Measurements from ENCODE around the gene CDHR1. TPM values are rescaled to one million over a fixed set of nuclear protein-coding genes. Genes with fewer than 3 reads are reported as not detected.

Gene CDHR1
- total RNA-seq, 4 donors from 2014 or later, result 106 to 398 (median 143) TPM

DNA sequence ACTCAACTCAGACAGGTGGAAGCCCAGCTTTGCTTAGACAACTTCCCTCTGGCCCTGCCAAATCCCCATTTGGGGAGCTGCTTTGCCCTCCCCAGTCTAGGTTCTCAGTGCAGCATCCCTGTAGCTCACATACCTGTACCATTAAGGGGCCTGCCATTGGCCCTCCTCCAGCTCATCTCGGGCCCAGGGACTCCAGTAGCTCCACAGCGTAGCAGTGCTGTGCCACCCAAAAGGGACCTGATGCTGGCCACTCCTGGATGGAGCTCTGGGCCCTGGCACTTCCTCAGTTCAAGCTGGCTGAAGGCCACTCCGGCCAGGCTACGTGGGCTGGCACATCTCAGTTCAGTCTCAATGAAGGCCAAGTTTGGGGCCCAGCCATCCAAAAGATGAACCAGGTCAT, 39.6 kb downstream of the CDHR1 start:
- Histone ChIP-seq H3K4me3 (no peak overlapping the region), H3K27ac (no peak overlapping the region), H3K4me1 (peaks cover 4% of the 10 kb centered on the region), H3K27me3 (peaks cover 24% of the 10 kb centered on the region), H3K9me3 (no peaks in the 10 kb centered on the region), H3K36me3 (no peaks in the 10 kb centered on the region)
- WGBS, result 81% methylated on average over 4 of the region's 4 CpGs
- TF ChIP-seq CTCF (IDR thresholded peaks at IDR 0.05) (no peak), POLR2A (IDR thresholded peaks at IDR 0.05) (no peak), EP300 (IDR thresholded peaks at IDR 0.05) (no peak), POLR2AphosphoS5 (IDR thresholded peaks at IDR 0.05) (no peak)
- DNase-seq (ENCODE audit: low spot score in 2 of 2), result peak in 1 of 2 donors; percentile 55

GRCh38 chr10:84234479-84234878, 40.1 kb downstream of the CDHR1 start:
- Histone ChIP-seq H3K4me1 (peaks cover 4% of the 10 kb centered on the region), H3K4me3 (no peak overlapping the region), H3K36me3 (no peaks in the 10 kb centered on the region), H3K9me3 (no peaks in the 10 kb centered on the region), H3K27ac (no peak overlapping the region), H3K27me3 (peaks cover 24% of the 10 kb centered on the region)
- TF ChIP-seq POLR2AphosphoS5 (IDR thresholded peaks at IDR 0.05) (no peak), POLR2A (IDR thresholded peaks at IDR 0.05) (no peak), CTCF (IDR thresholded peaks at IDR 0.05) (no peak), EP300 (IDR thresholded peaks at IDR 0.05) (no peak)
- peak in 1 of 2 donors; percentile 23 for DNase-seq (ENCODE audit: low spot score in 2 of 2)
- 89% methylated on average over 4 of the region's 4 CpGs for WGBS

DNA sequence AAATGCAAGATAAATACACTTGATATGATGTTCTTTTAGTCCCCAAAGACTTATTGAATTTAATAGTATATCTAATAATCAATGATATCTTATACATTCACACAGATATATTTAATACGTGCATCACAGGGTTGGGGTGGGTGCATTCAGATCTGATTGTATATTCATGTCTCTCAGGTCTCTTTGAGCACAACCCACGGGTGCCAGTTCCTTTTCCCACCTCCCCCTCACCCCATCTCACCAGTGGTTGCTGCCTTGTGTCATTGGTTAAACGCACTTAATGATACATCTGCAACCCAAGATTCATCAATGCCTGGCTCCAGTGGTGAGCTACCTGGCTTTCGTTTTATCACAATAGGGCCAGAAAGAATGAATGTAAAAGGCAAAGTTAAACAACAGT, 40.8 kb downstream of the CDHR1 start:
- peak in 1 of 2 donors; percentile 1 for DNase-seq (ENCODE audit: low spot score in 2 of 2)
- 83% methylated on average over 4 of the region's 4 CpGs for WGBS

DNA sequence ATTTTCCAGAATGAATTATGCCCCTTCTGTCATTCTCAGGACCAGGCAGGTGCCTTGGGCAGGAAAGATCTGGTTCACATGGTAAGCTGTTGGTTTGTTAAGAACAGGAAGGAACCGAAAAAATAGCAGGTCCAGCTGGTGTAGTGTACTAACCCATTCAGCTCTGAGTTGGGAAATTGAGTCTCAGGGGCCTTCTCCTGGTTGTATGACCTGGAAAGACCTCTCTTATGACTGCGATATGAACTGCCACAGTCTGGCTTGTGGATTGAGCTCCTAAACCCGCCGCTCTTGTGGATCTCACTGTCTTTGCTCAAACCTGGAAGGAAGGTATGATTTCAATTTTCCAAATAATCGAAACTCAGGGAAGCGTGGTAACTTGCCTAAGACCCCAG, 42.5 kb downstream of the CDHR1 start:
- no peaks in the 10 kb centered on the region for H3K4me1 ChIP-seq
- H3K9me3 ChIP-seq, result no peaks in the 10 kb centered on the region
- WGBS, result 88% methylated on average over 6 of the region's 6 CpGs
- no peaks in the 10 kb centered on the region for H3K36me3 ChIP-seq
- no peak overlapping the region for H3K4me3 ChIP-seq
- TF ChIP-seq EP300 (IDR thresholded peaks at IDR 0.05), result no peak
- no peak for TF ChIP-seq POLR2AphosphoS5 (IDR thresholded peaks at IDR 0.05)
- no peak for TF ChIP-seq POLR2A (IDR thresholded peaks at IDR 0.05)
- no peak for TF ChIP-seq CTCF (IDR thresholded peaks at IDR 0.05)
- H3K27ac ChIP-seq, result no peak overlapping the region
- H3K27me3 ChIP-seq, result peaks cover 24% of the 10 kb centered on the region
- DNase-seq (ENCODE audit: low spot score in 2 of 2), result no peak

More for the DNA sequence above, 40.8 kb downstream of the CDHR1 start:
- no peak for TF ChIP-seq POLR2AphosphoS5 (IDR thresholded peaks at IDR 0.05)
- TF ChIP-seq EP300 (IDR thresholded peaks at IDR 0.05), result no peak
- no peak for TF ChIP-seq POLR2A (IDR thresholded peaks at IDR 0.05)
- TF ChIP-seq CTCF (IDR thresholded peaks at IDR 0.05), result no peak
- Histone ChIP-seq H3K36me3 (no peaks in the 10 kb centered on the region), H3K4me3 (no peak overlapping the region), H3K27ac (no peak overlapping the region), H3K27me3 (peaks cover 24% of the 10 kb centered on the region), H3K9me3 (no peaks in the 10 kb centered on the region), H3K4me1 (peaks cover 4% of the 10 kb centered on the region)

GRCh38 chr10:84237199-84238051, 43.1 kb downstream of the CDHR1 start:
- no peaks in the 10 kb centered on the region for H3K4me1 ChIP-seq
- no peak overlapping the region for H3K27ac ChIP-seq
- WGBS, result 67% methylated on average over 17 of the region's 52 CpGs
- TF ChIP-seq POLR2AphosphoS5 (IDR thresholded peaks at IDR 0.05) (no peak), POLR2A (IDR thresholded peaks at IDR 0.05) (no peak), CTCF (IDR thresholded peaks at IDR 0.05) (no peak), EP300 (IDR thresholded peaks at IDR 0.05) (no peak)
- H3K36me3 ChIP-seq, result no peaks in the 10 kb centered on the region
- DNase-seq (ENCODE audit: low spot score in 2 of 2), result peak in 1 of 2 donors; percentile 75
- H3K27me3 ChIP-seq, result peaks cover 24% of the 10 kb centered on the region
- no peaks in the 10 kb centered on the region for H3K9me3 ChIP-seq
- H3K4me3 ChIP-seq, result no peak overlapping the region
